Caco-2 (cell line): ENCODE measurements around the gene EMD. TPM values are rescaled to one million over a fixed set of nuclear protein-coding genes. Genes with fewer than 3 reads are reported as not detected.
A peak's percentile ranks its signal among the peaks of the same experiment; 100 is the strongest.

Experiments
- BruUV-seq: library from RNA; stranded (reverse); fragments of 400-500 nt; replicated peaks from 2 replicates; lab custom pipeline; 2021; lab: Mats Ljungman, UMichigan
- CTCF ChIA-PET: fragments of 300-600 bp; sonication (Branson Sonifier 250); formaldehyde crosslinking; loops from one replicate; lab custom pipeline; 2022; ENCODE audit warnings: antibody characterized with exemption; lab: Charles Lee
- POLR2A ChIA-PET: fragments of 300-600 bp; sonication (Branson Sonifier 250); formaldehyde crosslinking; loops from one replicate; lab custom pipeline; 2022; ENCODE audit warnings: antibody characterized with exemption; lab: Charles Lee
- DNase-seq, 2 experiments: peaks; one replicate each; pipeline versions ENCODE4 v3.0.0 to v3.0.0-alpha.2; 2020 to 2022
- H3K27me3 ChIP-seq: replicated peaks from 2 replicates; pipeline ENCODE4 v1.6.0; 2011; ENCODE audit warnings: low read length; ENCODE audit not compliant: control insufficient read depth, insufficient read depth
- H3K36me3 ChIP-seq: 2 replicates; pipeline ENCODE4 v1.5.1; 2011; ENCODE audit warnings: low read length; ENCODE audit not compliant: control insufficient read depth, insufficient read depth
- H3K4me1 ChIP-seq: fragments of 250-450 bp; sonication (Bioruptor Pico); 2 replicates; pipeline ENCODE4 v1.5.1; 2020; ENCODE audit warnings: mild to moderate bottlenecking
- H3K4me3 ChIP-seq: 2 replicates; pipeline ENCODE4 v1.5.1; 2011; ENCODE audit warnings: low read depth, mild to moderate bottlenecking, control low read depth, low read length
- H3K9me3 ChIP-seq: fragments of 250-450 bp; sonication (Bioruptor Pico); 2 replicates; pipeline ENCODE4 v1.5.1; 2020; ENCODE audit warnings: mild to moderate bottlenecking, moderate library complexity
- H3K27ac Mint-ChIP-seq: one replicate; pipeline ENCODE4 v1.8.0; 2022; ENCODE audit warnings: mixed read lengths; ENCODE audit not compliant: unreplicated experiment
- H3K27me3 Mint-ChIP-seq: one replicate; pipeline ENCODE4 v1.8.0; 2022; ENCODE audit warnings: mixed read lengths; ENCODE audit not compliant: insufficient read depth, unreplicated experiment
- H3K36me3 Mint-ChIP-seq: one replicate; pipeline ENCODE4 v1.8.0; 2022; ENCODE audit warnings: mild to moderate bottlenecking, mixed read lengths; ENCODE audit not compliant: insufficient read depth, unreplicated experiment
- H3K4me1 Mint-ChIP-seq: one replicate; pipeline ENCODE4 v1.8.0; 2022; ENCODE audit warnings: low read depth, mixed read lengths; ENCODE audit not compliant: unreplicated experiment
- H3K4me3 Mint-ChIP-seq: one replicate; pipeline ENCODE4 v1.8.0; 2022; ENCODE audit warnings: mild to moderate bottlenecking, moderate library complexity, mixed read lengths; ENCODE audit not compliant: unreplicated experiment
- H3K9me3 Mint-ChIP-seq: one replicate; pipeline ENCODE4 v1.8.0; 2022; ENCODE audit warnings: mixed read lengths; ENCODE audit not compliant: unreplicated experiment
- intact Hi-C: fragments of 100-400 bp; cut with micrococcal nuclease; formaldehyde crosslinking; loops from one replicate; pipeline ENCODE4 v1.10.0; 2022; ENCODE audit not compliant: unreplicated experiment
- total RNA-seq: library from RNA; stranded (reverse); gene quantifications from 2 replicates; pipeline ENCODE4 v1.2.3, GENCODE V29; 2022
- TF ChIP-seq, protein P1 (sequence below), 2 experiments: fragments of 200-600 bp in 1 of 2; IDR thresholded peaks; 1 replicate in 1 of 2; 2 replicates in 1 of 2; pipeline versions ENCODE4 v1.5.1 to v1.8.0; 2011 to 2022; ENCODE audit warnings: antibody characterized with exemption in 1 of 2, control low read depth in 1 of 2, inconsistent platforms in 1 of 2, low read depth in 1 of 2, low read length in 1 of 2, mild to moderate bottlenecking in 1 of 2, moderate library complexity in 1 of 2; ENCODE audit not compliant: insufficient read depth in 1 of 2, severe bottlenecking in 1 of 2, unreplicated experiment in 1 of 2

Gene EMD
- total RNA-seq, 1 experiment from 2014 or later = 70.1 TPM

DNA sequence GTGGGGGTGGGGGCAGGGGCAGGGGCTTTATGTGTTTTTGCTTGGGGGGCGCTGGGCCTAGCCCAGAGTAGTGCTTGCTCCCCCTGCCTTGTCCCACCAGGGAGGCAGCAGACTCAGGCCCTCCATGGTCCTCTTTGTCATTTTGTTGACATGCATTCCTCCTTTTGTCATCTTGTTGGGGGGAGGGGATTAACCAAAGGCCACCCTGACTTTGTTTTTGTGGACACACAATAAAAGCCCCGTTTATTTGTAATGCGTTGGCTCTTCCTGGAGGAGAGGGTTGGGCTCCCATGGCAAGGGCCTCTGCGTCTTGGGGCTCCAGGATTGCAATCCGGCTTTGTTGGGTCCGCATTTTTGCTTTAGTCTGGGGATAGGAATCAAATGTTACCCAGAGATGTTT is 2.2 kb downstream of the EMD start:
- Mint-ChIP-seq H3K36me3 (peaks cover 57% of the 10 kb centered on the region), H3K27ac (peak overlapping the region; percentile 68), H3K4me3 (peak overlapping the region; percentile 80), H3K27me3 (no peaks in the 10 kb centered on the region), H3K4me1 (peaks cover 6% of the 10 kb centered on the region), H3K9me3 (no peaks in the 10 kb centered on the region)
- DNase-seq = no peak
- BruUV-seq = no TSS peak
- no peaks in the 10 kb centered on the region for H3K4me1 ChIP-seq
- H3K27me3 ChIP-seq = no peaks in the 10 kb centered on the region
- CTCF ChIA-PET = no interaction called here
- POLR2A ChIA-PET = interaction anchor here (1.2 kb wide), 1 partner anchor 8 kb away, joined by 4 read pairs; no protein-coding TSS in a partner anchor
- H3K9me3 ChIP-seq = no peaks in the 10 kb centered on the region
- TF ChIP-seq, protein P1, sequence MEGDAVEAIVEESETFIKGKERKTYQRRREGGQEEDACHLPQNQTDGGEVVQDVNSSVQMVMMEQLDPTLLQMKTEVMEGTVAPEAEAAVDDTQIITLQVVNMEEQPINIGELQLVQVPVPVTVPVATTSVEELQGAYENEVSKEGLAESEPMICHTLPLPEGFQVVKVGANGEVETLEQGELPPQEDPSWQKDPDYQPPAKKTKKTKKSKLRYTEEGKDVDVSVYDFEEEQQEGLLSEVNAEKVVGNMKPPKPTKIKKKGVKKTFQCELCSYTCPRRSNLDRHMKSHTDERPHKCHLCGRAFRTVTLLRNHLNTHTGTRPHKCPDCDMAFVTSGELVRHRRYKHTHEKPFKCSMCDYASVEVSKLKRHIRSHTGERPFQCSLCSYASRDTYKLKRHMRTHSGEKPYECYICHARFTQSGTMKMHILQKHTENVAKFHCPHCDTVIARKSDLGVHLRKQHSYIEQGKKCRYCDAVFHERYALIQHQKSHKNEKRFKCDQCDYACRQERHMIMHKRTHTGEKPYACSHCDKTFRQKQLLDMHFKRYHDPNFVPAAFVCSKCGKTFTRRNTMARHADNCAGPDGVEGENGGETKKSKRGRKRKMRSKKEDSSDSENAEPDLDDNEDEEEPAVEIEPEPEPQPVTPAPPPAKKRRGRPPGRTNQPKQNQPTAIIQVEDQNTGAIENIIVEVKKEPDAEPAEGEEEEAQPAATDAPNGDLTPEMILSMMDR (IDR thresholded peaks at IDR 0.05; ENCODE audit: insufficient read depth in 1 of 2, low read depth in 1 of 2, low read length in 1 of 2, severe bottlenecking in 1 of 2, unreplicated experiment in 1 of 2) = no peak
- intact Hi-C loops = no loop called here
- no peak overlapping the region for H3K4me3 ChIP-seq
- H3K36me3 ChIP-seq = peaks cover 2% of the 10 kb centered on the region; the same call in 1 of the 2 replicates

GRCh38 chrX:154382483-154383069 is 3.5 kb downstream of the EMD start:
- Histone ChIP-seq H3K9me3 (no peaks in the 10 kb centered on the region), H3K4me3 (no peak overlapping the region), H3K36me3 (no peaks in the 10 kb centered on the region; the same call in 1 of the 2 replicates), H3K27me3 (no peaks in the 10 kb centered on the region), H3K4me1 (no peaks in the 10 kb centered on the region)
- H3K4me3 Mint-ChIP-seq = no peak overlapping the region
- peaks cover 57% of the 10 kb centered on the region for H3K36me3 Mint-ChIP-seq
- POLR2A ChIA-PET = interaction anchor here (0.6 to 1.2 kb wide), 2 partner anchors 9 to 13 kb away, joined by 4 to 5 read pairs; no protein-coding TSS in a partner anchor
- TF ChIP-seq, protein P1 (IDR thresholded peaks at IDR 0.05; ENCODE audit: insufficient read depth in 1 of 2, low read depth in 1 of 2, low read length in 1 of 2, severe bottlenecking in 1 of 2, unreplicated experiment in 1 of 2) = no peak
- no TSS peak for BruUV-seq
- no peaks in the 10 kb centered on the region for H3K27me3 Mint-ChIP-seq
- intact Hi-C loops = no loop called here
- no peak for DNase-seq
- H3K4me1 Mint-ChIP-seq = peaks cover 6% of the 10 kb centered on the region
- no peaks in the 10 kb centered on the region for H3K9me3 Mint-ChIP-seq
- CTCF ChIA-PET = interaction anchor here (0.6 to 0.8 kb wide), 3 partner anchors 9 to 1438 kb away, joined by 3 to 5 read pairs (median 3); no protein-coding TSS in a partner anchor
- no peak overlapping the region for H3K27ac Mint-ChIP-seq

GRCh38 chrX:154383359-154384283 is 4.5 kb downstream of the EMD start:
- DNase-seq = no peak
- Mint-ChIP-seq H3K27ac (no peak overlapping the region), H3K9me3 (no peaks in the 10 kb centered on the region), H3K36me3 (peaks cover 55% of the 10 kb centered on the region), H3K27me3 (no peaks in the 10 kb centered on the region), H3K4me1 (peaks cover 6% of the 10 kb centered on the region), H3K4me3 (no peak overlapping the region)
- Histone ChIP-seq H3K9me3 (no peaks in the 10 kb centered on the region), H3K4me1 (no peaks in the 10 kb centered on the region), H3K27me3 (no peaks in the 10 kb centered on the region), H3K36me3 (no peaks in the 10 kb centered on the region; the same call in 1 of the 2 replicates), H3K4me3 (no peak overlapping the region)
- intact Hi-C loops = no loop called here
- ChIA-PET CTCF (no interaction called here), POLR2A (interaction anchor here (0.6 kb wide), 2 partner anchors 14 kb away, joined by 4 to 5 read pairs; no protein-coding TSS in a partner anchor)
- no TSS peak for BruUV-seq
- TF ChIP-seq, protein P1 (IDR thresholded peaks at IDR 0.05; ENCODE audit: insufficient read depth in 1 of 2, low read depth in 1 of 2, low read length in 1 of 2, severe bottlenecking in 1 of 2, unreplicated experiment in 1 of 2) = no peak
